Activated CD4-positive, alpha-beta T cell treated with anti-CD3 and anti-CD28 coated beads, Interleukin-2, amount 50 U/mL, for 16 hours (primary cell): ENCODE data around the gene SMPDL3B.

ENCODE experiments used
- DNase-seq: peaks from one replicate; pipeline ENCODE4 v3.0.0-alpha.2; 2020

Gene SMPDL3B

GRCh38 chr1:27941671-27942540 lies 7.1 kb downstream of the SMPDL3B start:
- no peak for DNase-seq

- no peak for DNase-seq
Measured at GRCh38 chr1:27945020-27945419, 10.2 kb downstream of the SMPDL3B start.

- no peak for DNase-seq
Measured at GRCh38 chr1:27949027-27949426, 14.2 kb downstream of the SMPDL3B start.

GRCh38 chr1:27951396-27951795 lies 16.6 kb downstream of the SMPDL3B start:
- no peak for DNase-seq

GRCh38 chr1:27952147-27952546 lies 17.3 kb downstream of the SMPDL3B start:
- no peak for DNase-seq

GRCh38 chr1:27954186-27954585 lies 19.4 kb downstream of the SMPDL3B start:
- no peak for DNase-seq

- no peak for DNase-seq
Measured at GRCh38 chr1:27955076-27955475, 20.3 kb downstream of the SMPDL3B start.

- DNase-seq = no peak
Measured at GRCh38 chr1:27956761-27957160, 22.0 kb downstream of the SMPDL3B start.

- DNase-seq = no peak
Measured at GRCh38 chr1:27957655-27958054, 22.9 kb downstream of the SMPDL3B start.

- DNase-seq = no peak
Measured at GRCh38 chr1:27958513-27958912, 23.7 kb downstream of the SMPDL3B start.

- peak; percentile 83 for DNase-seq
Measured at GRCh38 chr1:27959792-27960603, 25.2 kb downstream of the SMPDL3B start, which contains the start of gene XKR8. TSS of gene XKR8 (plus strand) at chr1:27959973. CDS start at chr1:27960070, 97 bp downstream.

GRCh38 chr1:27960762-27961645 lies 26.2 kb downstream of the SMPDL3B start:
- DNase-seq = no peak

- DNase-seq = no peak
Measured at GRCh38 chr1:27961646-27962221, 26.9 kb downstream of the SMPDL3B start.

GRCh38 chr1:27963393-27963792 lies 28.6 kb downstream of the SMPDL3B start:
- DNase-seq = no peak

- no peak for DNase-seq
Measured at GRCh38 chr1:27966402-27967105, 31.8 kb downstream of the SMPDL3B start.

- DNase-seq = no peak
Measured at GRCh38 chr1:27967106-27967883, 32.5 kb downstream of the SMPDL3B start.

GRCh38 chr1:27967884-27968466 lies 33.2 kb downstream of the SMPDL3B start:
- DNase-seq = no peak

- DNase-seq = no peak
Measured at GRCh38 chr1:27968692-27969091, 33.9 kb downstream of the SMPDL3B start.

- DNase-seq = no peak
Measured at GRCh38 chr1:27970401-27970800, 35.6 kb downstream of the SMPDL3B start.

- DNase-seq = no peak
Measured at GRCh38 chr1:27971674-27972073, 36.9 kb downstream of the SMPDL3B start.

- no peak for DNase-seq
Measured at GRCh38 chr1:27972141-27972540, 37.3 kb downstream of the SMPDL3B start.
